Stimulated activated CD4-positive, alpha-beta T cell treated with anti-CD3 and anti-CD28 coated beads, TNF-alpha, amount 100 ng/mL, for 1 hour (primary cell): Measurements from ENCODE around the gene TROAP.

ENCODE experiments used
- DNase-seq, 3 donors: peaks; one replicate each; pipeline ENCODE4 v3.0.0-alpha.2; 2020; ENCODE audit warnings: low read depth in 3 of 3, low spot score in 1 of 3

Gene TROAP

GRCh38 chr12:49342066-49342913, 19.2 kb downstream of the TROAP start:
- peak in 2 of 3 donors; percentile 16 to 62 for DNase-seq

- DNase-seq: no peak
These were observed 20.1 kb downstream of the TROAP start for GRCh38 chr12:49342914-49343731.

- DNase-seq: no peak
These were observed 21.5 kb downstream of the TROAP start for GRCh38 chr12:49344486-49345050.

- DNase-seq: no peak
These were observed 22.2 kb downstream of the TROAP start for GRCh38 chr12:49345051-49345824.

- DNase-seq: no peak
These were observed 23.0 kb downstream of the TROAP start for GRCh38 chr12:49345825-49346658.

- DNase-seq: no peak
These were observed 23.7 kb downstream of the TROAP start, which contains the start of gene DNAJC22 for GRCh38 chr12:49346659-49347310. DNAJC22 (plus strand) TSS chr12:49346888; CDS start chr12:49348873, 1,985 bp downstream.

GRCh38 chr12:49347311-49348193, 24.5 kb downstream of the TROAP start:
- peak; percentile 32 to 74 (median 63) for DNase-seq

GRCh38 chr12:49348781-49349180, 25.7 kb downstream of the TROAP start:
- DNase-seq: no peak

- no peak for DNase-seq
These were observed 26.2 kb downstream of the TROAP start for GRCh38 chr12:49349266-49349665.

- no peak for DNase-seq
These were observed 29.3 kb downstream of the TROAP start for GRCh38 chr12:49352351-49352750.

GRCh38 chr12:49355913-49356312, 32.9 kb downstream of the TROAP start:
- no peak for DNase-seq

GRCh38 chr12:49357103-49357678, 34.1 kb downstream of the TROAP start:
- no peak for DNase-seq

- DNase-seq: no peak
These were observed 35.6 kb downstream of the TROAP start for GRCh38 chr12:49358483-49359141.

- no peak for DNase-seq
These were observed 36.6 kb downstream of the TROAP start for GRCh38 chr12:49359671-49360070.

GRCh38 chr12:49362077-49362476, 39.0 kb downstream of the TROAP start:
- no peak for DNase-seq

- DNase-seq: no peak
These were observed 41.9 kb downstream of the TROAP start for GRCh38 chr12:49364989-49365388.

GRCh38 chr12:49365542-49365941, 42.5 kb downstream of the TROAP start:
- no peak for DNase-seq
